PC-9 (cell line): Measurements from ENCODE around the gene LRRTM4. TPM values are rescaled to one million over a fixed set of nuclear protein-coding genes. Genes with fewer than 3 reads are reported as not detected.

Experiments used
- BruUV-seq: library from RNA; stranded (reverse); fragments of 400-500 nt; replicated peaks from 2 replicates; lab custom pipeline; 2021; lab: Mats Ljungman, UMichigan
- CTCF ChIA-PET: fragments of 300-600 bp; sonication (Branson Sonifier 250); formaldehyde crosslinking; loops from one replicate; lab custom pipeline; 2022; ENCODE audit warnings: antibody characterized with exemption; lab: Charles Lee
- POLR2A ChIA-PET: fragments of 300-600 bp; sonication (Branson Sonifier 250); formaldehyde crosslinking; loops from one replicate; lab custom pipeline; 2022; ENCODE audit warnings: antibody characterized with exemption; ENCODE audit not compliant: unreplicated experiment; lab: Charles Lee
- DNase-seq, 2 experiments: peaks; one replicate each; pipeline versions ENCODE4 v3.0.0 to v3.0.0-alpha.2; 2015 to 2022; ENCODE audit warnings: mixed read lengths in 1 of 2
- H2AFZ ChIP-seq: fragments of 200-600 bp; sonication (generic); 2 replicates; pipeline ENCODE4 v1.8.1; 2017; ENCODE audit warnings: antibody characterized with exemption
- H3F3A ChIP-seq: fragments of 200-600 bp; sonication (generic); 2 replicates; pipeline ENCODE4 v1.8.1; 2017; ENCODE audit warnings: antibody characterized with exemption, mild to moderate bottlenecking, low read depth; ENCODE audit not compliant: insufficient read depth
- H3K27ac ChIP-seq: fragments of 200-600 bp; sonication (generic); 2 replicates; pipeline ENCODE4 v1.6.1; 2016; ENCODE audit warnings: mixed run types
- H3K27me3 ChIP-seq: fragments of 200-600 bp; sonication (generic); 2 replicates; pipeline ENCODE4 v1.6.1; 2016; ENCODE audit warnings: low read depth, mixed run types; ENCODE audit not compliant: insufficient read depth
- H3K36me3 ChIP-seq: fragments of 200-600 bp; sonication (generic); 2 replicates; pipeline ENCODE4 v1.6.1; 2016; ENCODE audit warnings: low read depth, mixed run types
- H3K4me1 ChIP-seq: fragments of 200-600 bp; sonication (generic); replicated peaks from 2 replicates; pipeline ENCODE4 v1.6.1; 2016; ENCODE audit warnings: mixed run types; ENCODE audit not compliant: insufficient read depth
- H3K4me2 ChIP-seq: fragments of 200-600 bp; sonication (generic); 2 replicates; pipeline ENCODE4 v1.6.1; 2017; ENCODE audit warnings: mixed run types
- H3K4me3 ChIP-seq: fragments of 200-600 bp; sonication (generic); 2 replicates; pipeline ENCODE4 v1.6.1; 2016; ENCODE audit warnings: mixed run types
- H3K79me2 ChIP-seq: fragments of 200-600 bp; sonication (generic); 2 replicates; pipeline ENCODE4 v1.6.1; 2017; ENCODE audit warnings: low read depth, mixed run types
- H3K9me2 ChIP-seq: fragments of 200-600 bp; sonication (generic); 2 replicates; pipeline ENCODE4 v1.8.1; 2017; ENCODE audit warnings: mild to moderate bottlenecking; ENCODE audit not compliant: insufficient read depth
- H3K9me3 ChIP-seq: fragments of 200-600 bp; sonication (generic); 2 replicates; pipeline ENCODE4 v1.8.1; 2016; ENCODE audit warnings: low read depth; ENCODE audit not compliant: insufficient read depth
- H4K20me1 ChIP-seq: fragments of 200-600 bp; sonication (generic); 2 replicates; pipeline ENCODE4 v1.8.1; 2017; ENCODE audit not compliant: insufficient read depth
- CTCF ChIP-seq: fragments of 200-600 bp; sonication (generic); conservative IDR thresholded peaks from 2 replicates; pipeline ENCODE4 v1.6.1; 2017; ENCODE audit warnings: mixed run types, antibody characterized with exemption, mild to moderate bottlenecking, moderate library complexity
- EZH2 ChIP-seq: fragments of 200-600 bp; sonication (generic); IDR thresholded peaks from 2 replicates; pipeline ENCODE4 v1.8.0; 2017; ENCODE audit warnings: antibody characterized with exemption, low read depth
- intact Hi-C: fragments of 100-400 bp; cut with micrococcal nuclease; formaldehyde crosslinking; loops from one replicate; pipeline ENCODE4 v1.10.0; 2022; ENCODE audit not compliant: unreplicated experiment
- total RNA-seq: library from RNA; stranded (reverse); gene quantifications from 2 replicates; pipeline ENCODE4 v1.2.3, GENCODE V29; 2021

The LRRTM4 gene
- total RNA-seq, 1 experiment from 2014 or later: 2.2 TPM

DNA sequence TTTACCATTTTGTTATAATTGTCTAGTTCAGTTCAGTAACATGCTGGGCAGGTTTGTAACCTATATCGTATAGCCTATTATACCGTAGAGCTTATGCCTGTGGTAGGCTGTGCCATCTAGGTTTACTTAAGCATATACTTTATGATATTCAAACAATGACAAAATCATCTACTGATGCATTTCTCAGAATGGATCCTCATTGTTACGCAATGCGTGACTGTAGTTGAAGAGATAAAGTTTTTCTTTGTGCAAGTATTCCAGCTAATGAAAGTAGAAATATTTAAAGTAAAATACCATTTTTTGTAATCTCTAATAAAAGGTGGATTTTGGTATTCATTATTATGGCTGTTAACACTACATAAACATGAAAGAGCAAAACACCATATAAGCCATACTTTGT is 100.2 kb downstream of the LRRTM4 start:
- Histone ChIP-seq H3K4me1 (no peaks in the 10 kb centered on the region), H3K4me3 (no peak overlapping the region), H3K79me2 (no peaks in the 10 kb centered on the region), H4K20me1 (no peaks in the 10 kb centered on the region), H3F3A (no peaks in the 10 kb centered on the region), H3K27ac (no peak overlapping the region), H3K27me3 (no peaks in the 10 kb centered on the region), H3K4me2 (no peak overlapping the region), H3K36me3 (no peaks in the 10 kb centered on the region), H3K9me2 (no peaks in the 10 kb centered on the region), H2AFZ (no peak overlapping the region), H3K9me3 (no peaks in the 10 kb centered on the region)
- no TSS peak for BruUV-seq
- no peak for DNase-seq
- TF ChIP-seq EZH2: no peak
- ChIA-PET CTCF (no interaction called here), POLR2A (no interaction called here)
- intact Hi-C loops: no loop called here

DNA sequence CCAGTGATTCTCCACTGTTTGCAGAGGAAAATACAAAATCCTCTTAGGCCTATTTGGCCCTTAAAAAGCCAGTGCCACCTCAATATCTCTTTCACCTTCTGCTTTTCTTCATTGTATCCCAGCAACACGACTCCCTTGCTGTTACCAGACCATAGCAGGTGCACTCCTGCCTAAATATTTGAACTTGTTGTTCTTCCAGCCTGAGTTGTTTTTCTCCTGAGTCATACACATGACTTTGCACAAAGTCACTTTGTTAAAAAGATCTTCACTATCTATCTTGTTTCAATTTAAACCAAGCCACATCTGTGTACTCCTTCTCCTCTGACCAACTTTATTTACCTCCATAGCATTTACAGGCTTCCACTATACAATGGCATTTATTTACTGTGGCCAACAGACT is 103.6 kb downstream of the LRRTM4 start:
- CTCF ChIA-PET: no interaction called here
- intact Hi-C loops: no loop called here
- Histone ChIP-seq H3K27ac (no peak overlapping the region), H4K20me1 (no peaks in the 10 kb centered on the region), H3K9me2 (no peaks in the 10 kb centered on the region), H3K9me3 (no peaks in the 10 kb centered on the region), H3K27me3 (no peaks in the 10 kb centered on the region), H3F3A (no peaks in the 10 kb centered on the region), H3K36me3 (no peaks in the 10 kb centered on the region), H3K4me3 (no peak overlapping the region), H2AFZ (no peak overlapping the region), H3K79me2 (no peaks in the 10 kb centered on the region), H3K4me2 (no peak overlapping the region), H3K4me1 (no peaks in the 10 kb centered on the region)
- DNase-seq: no peak
- POLR2A ChIA-PET: no interaction called here
- no peak for TF ChIP-seq EZH2
- no peak for TF ChIP-seq CTCF
- BruUV-seq: no TSS peak

- Histone ChIP-seq H2AFZ (no peak overlapping the region), H3K4me1 (no peaks in the 10 kb centered on the region), H3K9me3 (no peaks in the 10 kb centered on the region), H3F3A (no peaks in the 10 kb centered on the region), H3K4me3 (no peak overlapping the region), H3K4me2 (no peak overlapping the region), H3K27me3 (no peaks in the 10 kb centered on the region), H4K20me1 (no peaks in the 10 kb centered on the region), H3K36me3 (no peaks in the 10 kb centered on the region), H3K9me2 (no peaks in the 10 kb centered on the region), H3K27ac (no peak overlapping the region), H3K79me2 (no peaks in the 10 kb centered on the region)
- ChIA-PET POLR2A (no interaction called here), CTCF (no interaction called here)
- DNase-seq: no peak
- TF ChIP-seq EZH2 (no peak), CTCF (no peak)
- no TSS peak for BruUV-seq
- intact Hi-C loops: no loop called here
These were observed 118.0 kb downstream of the LRRTM4 start for GRCh38 chr2:77404189-77404588.

DNA sequence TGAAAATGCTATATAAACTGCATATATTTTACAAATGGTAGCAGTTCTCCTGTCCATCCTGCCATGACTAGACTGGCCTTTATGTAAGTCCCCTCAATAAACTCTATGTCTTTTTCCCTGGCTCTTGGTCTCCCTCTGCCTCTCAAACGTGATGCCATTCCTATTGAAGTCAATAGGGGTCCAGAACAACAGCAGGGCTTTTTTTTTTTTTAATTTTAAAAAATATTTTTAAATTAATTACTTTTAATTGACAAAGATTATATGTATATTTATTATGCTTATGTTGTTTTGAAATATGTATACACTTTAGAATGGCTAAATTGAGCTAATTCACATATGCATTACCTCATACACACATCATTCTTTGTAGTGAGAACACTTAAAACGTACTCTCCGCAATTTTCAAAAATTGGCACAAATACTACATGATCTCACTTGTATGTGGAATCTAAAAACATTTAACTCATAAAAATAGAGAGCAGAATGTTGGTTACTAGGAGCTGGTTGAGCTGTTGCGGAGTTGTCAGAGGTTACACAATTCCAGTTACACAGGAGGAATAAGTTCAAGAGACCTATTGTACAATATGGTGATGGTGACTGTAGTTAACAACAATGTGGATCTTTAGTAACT is 123.1 kb downstream of the LRRTM4 start:
- Histone ChIP-seq H3F3A (no peaks in the 10 kb centered on the region), H3K4me1 (no peaks in the 10 kb centered on the region), H3K4me2 (no peak overlapping the region), H3K4me3 (no peak overlapping the region), H3K9me3 (no peaks in the 10 kb centered on the region), H2AFZ (no peak overlapping the region), H4K20me1 (no peaks in the 10 kb centered on the region), H3K27ac (no peak overlapping the region), H3K79me2 (no peaks in the 10 kb centered on the region), H3K36me3 (no peaks in the 10 kb centered on the region), H3K27me3 (no peaks in the 10 kb centered on the region), H3K9me2 (no peaks in the 10 kb centered on the region)
- BruUV-seq: no TSS peak
- TF ChIP-seq CTCF: no peak
- TF ChIP-seq EZH2: no peak
- DNase-seq: no peak
- ChIA-PET POLR2A (no interaction called here), CTCF (no interaction called here)
- intact Hi-C loops: no loop called here
